ENCODE measurements around the gene RPH3AL. TPM values are rescaled to one million over a fixed set of nuclear protein-coding genes. Genes with fewer than 3 reads are reported as not detected.

The RPH3AL gene
- total RNA-seq, 1 donor, result 1.5 TPM

- Histone ChIP-seq H3K9me3 (ENCODE audit: low read depth, low read length) (no peaks in the 10 kb centered on the region), H3K27me3 (ENCODE audit: insufficient read depth, low read length) (no peaks in the 10 kb centered on the region), H3K4me3 (ENCODE audit: low read length) (no peak overlapping the region), H3K4me1 (ENCODE audit: insufficient read depth, low read length) (no peaks in the 10 kb centered on the region)
Observed at GRCh38 chr17:299546-299945, 53.1 kb downstream of the RPH3AL start.

DNA sequence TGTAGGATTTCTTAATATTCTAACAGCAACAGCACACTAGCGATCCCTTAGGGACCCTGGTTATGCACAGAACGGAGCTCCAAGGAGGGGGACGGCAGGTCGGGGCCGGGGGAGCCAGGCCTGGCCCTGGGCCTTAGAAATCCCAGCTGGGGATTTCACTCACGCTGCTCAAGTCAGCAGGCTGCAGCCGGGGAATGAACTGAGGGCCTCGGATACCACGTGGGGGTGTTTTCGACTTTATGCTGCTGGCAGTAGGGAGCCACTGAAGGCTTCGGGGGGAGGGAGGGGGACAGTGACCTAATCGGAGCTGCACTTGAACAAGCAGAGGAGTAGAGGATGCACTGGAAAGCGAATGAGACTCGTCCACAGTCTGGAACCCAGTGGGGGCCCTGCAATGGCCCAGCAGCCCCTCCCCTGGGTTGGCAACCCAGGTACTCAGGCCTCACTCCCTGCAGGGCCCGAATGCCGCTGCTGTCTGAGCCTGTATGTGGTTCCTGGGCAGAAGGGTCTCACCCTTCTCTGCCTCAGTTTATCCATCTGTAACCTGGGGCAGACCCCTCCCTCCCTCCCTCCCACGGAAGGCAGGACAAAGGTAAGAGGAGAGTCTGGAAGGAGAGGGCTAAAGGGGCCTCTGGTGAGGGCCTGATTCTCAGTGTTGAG, 53.7 kb downstream of the RPH3AL start:
- H3K4me3 ChIP-seq (ENCODE audit: low read length), result no peak overlapping the region
- H3K4me1 ChIP-seq (ENCODE audit: insufficient read depth, low read length), result no peaks in the 10 kb centered on the region
- no peaks in the 10 kb centered on the region for H3K27me3 ChIP-seq (ENCODE audit: insufficient read depth, low read length)
- no peaks in the 10 kb centered on the region for H3K9me3 ChIP-seq (ENCODE audit: low read depth, low read length)

GRCh38 chr17:297758-298157, 54.8 kb downstream of the RPH3AL start:
- Histone ChIP-seq H3K4me1 (ENCODE audit: insufficient read depth, low read length) (peaks cover 4% of the 10 kb centered on the region), H3K4me3 (ENCODE audit: low read length) (no peak overlapping the region), H3K27me3 (ENCODE audit: insufficient read depth, low read length) (no peaks in the 10 kb centered on the region), H3K9me3 (ENCODE audit: low read depth, low read length) (no peaks in the 10 kb centered on the region)

DNA sequence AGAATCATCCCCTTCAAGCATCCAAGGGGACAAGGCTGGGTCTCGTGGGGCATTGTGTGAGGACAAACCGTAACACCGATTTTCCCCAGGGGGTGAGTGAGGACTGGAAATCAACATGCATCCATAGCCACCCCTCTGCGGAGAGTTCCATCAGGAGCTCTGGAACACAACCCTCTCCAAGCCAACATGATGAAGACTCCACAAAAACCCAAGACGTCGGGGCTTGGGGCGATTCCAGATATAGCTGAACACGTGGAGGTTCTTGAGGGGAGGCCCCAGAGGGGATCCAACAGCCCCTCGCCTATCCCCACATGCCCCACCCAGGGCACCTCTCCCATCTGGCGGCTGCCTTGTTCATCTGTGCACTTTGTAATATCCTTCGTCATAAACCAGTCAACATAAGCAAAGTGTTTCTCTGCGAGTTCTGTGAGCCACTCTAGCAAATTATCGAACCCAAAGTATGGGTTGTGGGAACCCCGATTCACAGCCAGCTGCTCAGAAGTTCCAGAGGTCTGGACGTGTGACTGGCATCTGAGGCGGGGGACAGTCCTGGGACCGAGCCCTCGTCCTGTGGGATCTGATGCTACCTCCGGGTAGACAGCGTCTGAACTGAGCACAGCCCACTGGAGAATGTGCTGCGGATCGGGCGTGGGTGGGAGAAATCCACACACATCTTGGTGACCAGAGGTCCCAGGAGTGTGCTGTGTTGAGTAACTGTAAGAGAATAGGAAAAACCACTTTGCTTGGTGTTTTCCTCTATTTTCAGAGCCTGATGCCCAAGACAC, 55.5 kb downstream of the RPH3AL start:
- Histone ChIP-seq H3K27me3 (ENCODE audit: insufficient read depth, low read length) (no peaks in the 10 kb centered on the region), H3K4me3 (ENCODE audit: low read length) (no peak overlapping the region), H3K4me1 (ENCODE audit: insufficient read depth, low read length) (peaks cover 7% of the 10 kb centered on the region), H3K9me3 (ENCODE audit: low read depth, low read length) (no peaks in the 10 kb centered on the region)

- Histone ChIP-seq H3K9me3 (ENCODE audit: low read depth, low read length) (no peaks in the 10 kb centered on the region), H3K27me3 (ENCODE audit: insufficient read depth, low read length) (no peaks in the 10 kb centered on the region), H3K4me1 (ENCODE audit: insufficient read depth, low read length) (peaks cover 7% of the 10 kb centered on the region), H3K4me3 (ENCODE audit: low read length) (no peak overlapping the region)
Observed at GRCh38 chr17:296379-296778, 56.2 kb downstream of the RPH3AL start.

- Histone ChIP-seq H3K27me3 (ENCODE audit: insufficient read depth, low read length) (no peaks in the 10 kb centered on the region), H3K4me1 (ENCODE audit: insufficient read depth, low read length) (peaks cover 7% of the 10 kb centered on the region), H3K4me3 (ENCODE audit: low read length) (no peak overlapping the region), H3K9me3 (ENCODE audit: low read depth, low read length) (no peaks in the 10 kb centered on the region)
Observed at GRCh38 chr17:292531-293382, 59.9 kb downstream of the RPH3AL start.

DNA sequence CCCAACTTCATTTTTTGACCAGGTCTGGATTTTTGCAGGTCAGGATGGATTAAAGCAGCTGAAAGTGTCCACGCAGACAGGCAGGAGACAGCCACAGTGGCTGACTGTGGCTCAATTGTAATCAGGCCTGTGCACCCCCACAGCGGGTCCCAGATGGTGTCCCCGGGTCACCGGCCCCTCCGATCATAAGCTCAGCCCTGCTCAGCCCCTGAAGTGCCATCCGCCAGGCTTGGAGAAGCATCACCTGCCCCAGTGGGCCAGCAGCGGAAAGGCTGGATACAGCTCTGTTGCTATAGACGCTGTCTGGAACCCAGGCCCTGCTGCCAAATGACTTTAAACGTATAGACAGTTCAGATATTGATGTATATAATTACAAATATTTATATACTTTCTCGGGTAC, 60.6 kb downstream of the RPH3AL start:
- Histone ChIP-seq H3K27me3 (ENCODE audit: insufficient read depth, low read length) (no peaks in the 10 kb centered on the region), H3K9me3 (ENCODE audit: low read depth, low read length) (no peaks in the 10 kb centered on the region), H3K4me3 (ENCODE audit: low read length) (no peak overlapping the region), H3K4me1 (ENCODE audit: insufficient read depth, low read length) (peaks cover 7% of the 10 kb centered on the region)

GRCh38 chr17:291587-291986, 61.0 kb downstream of the RPH3AL start:
- H3K4me3 ChIP-seq (ENCODE audit: low read length), result no peak overlapping the region
- H3K4me1 ChIP-seq (ENCODE audit: insufficient read depth, low read length), result peaks cover 7% of the 10 kb centered on the region
- H3K27me3 ChIP-seq (ENCODE audit: insufficient read depth, low read length), result no peaks in the 10 kb centered on the region
- H3K9me3 ChIP-seq (ENCODE audit: low read depth, low read length), result no peaks in the 10 kb centered on the region

DNA sequence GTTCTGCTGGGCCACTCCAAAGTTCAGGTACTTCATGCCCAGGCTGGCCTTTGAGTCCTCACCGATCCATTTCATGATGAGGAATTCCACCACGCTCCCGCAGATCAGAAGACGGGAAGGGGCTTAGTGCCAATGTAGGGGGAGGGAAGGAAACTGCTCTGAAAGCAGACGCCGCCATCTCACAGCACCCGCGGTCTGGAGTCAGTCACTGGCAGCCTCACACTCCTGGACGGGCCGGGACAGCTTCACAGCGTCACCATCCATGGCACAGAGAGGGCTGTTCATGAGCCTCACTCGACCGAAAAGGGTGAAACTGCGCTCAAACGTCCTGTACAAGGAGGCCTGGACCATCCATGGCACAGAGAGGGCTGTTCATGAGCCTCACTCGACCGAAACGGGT, 62.0 kb downstream of the RPH3AL start:
- Histone ChIP-seq H3K4me3 (ENCODE audit: low read length) (no peak overlapping the region), H3K9me3 (ENCODE audit: low read depth, low read length) (no peaks in the 10 kb centered on the region), H3K4me1 (ENCODE audit: insufficient read depth, low read length) (peaks cover 7% of the 10 kb centered on the region), H3K27me3 (ENCODE audit: insufficient read depth, low read length) (no peaks in the 10 kb centered on the region)

DNA sequence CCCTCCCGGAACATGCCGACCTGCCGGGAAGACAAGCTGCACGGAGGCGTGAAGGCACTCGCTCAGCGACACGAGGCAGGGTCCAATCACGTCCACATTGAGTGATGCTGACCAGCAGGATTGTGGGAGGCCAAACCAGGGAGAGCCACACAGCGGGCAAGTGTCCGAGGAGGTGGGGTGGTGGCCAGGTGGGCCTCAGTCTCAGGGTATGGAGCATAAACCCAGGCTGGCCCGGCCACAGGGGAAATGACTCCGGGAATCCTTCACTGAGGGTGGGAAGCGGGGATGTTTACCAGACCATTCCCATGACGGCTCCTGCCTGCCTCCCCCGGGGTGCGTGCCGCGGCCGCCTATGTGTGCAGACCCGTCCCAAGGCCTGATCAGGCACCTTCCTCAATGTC, 62.5 kb downstream of the RPH3AL start:
- Histone ChIP-seq H3K4me3 (ENCODE audit: low read length) (no peak overlapping the region), H3K9me3 (ENCODE audit: low read depth, low read length) (no peaks in the 10 kb centered on the region), H3K4me1 (ENCODE audit: insufficient read depth, low read length) (peaks cover 7% of the 10 kb centered on the region), H3K27me3 (ENCODE audit: insufficient read depth, low read length) (no peaks in the 10 kb centered on the region)

DNA sequence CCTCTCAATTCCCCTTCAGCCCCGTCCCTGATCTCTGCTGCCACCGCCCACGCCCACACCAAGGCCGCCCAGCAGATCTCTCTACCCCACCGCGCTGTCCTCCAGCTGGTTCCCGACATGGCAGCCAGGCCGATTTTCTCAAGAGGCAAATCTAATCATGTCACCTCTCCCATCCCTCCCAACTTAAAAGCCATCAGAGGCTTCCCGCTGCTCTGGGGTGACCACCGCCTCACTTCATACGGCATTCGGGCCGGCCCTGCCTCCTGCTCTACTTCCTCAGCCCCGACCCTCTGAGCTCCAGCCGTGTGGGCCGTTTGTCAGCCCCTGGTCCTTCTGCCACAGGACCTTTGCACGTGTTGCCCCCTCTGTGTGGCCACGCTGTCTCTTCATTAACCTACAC, 63.2 kb downstream of the RPH3AL start:
- Histone ChIP-seq H3K27me3 (ENCODE audit: insufficient read depth, low read length) (no peaks in the 10 kb centered on the region), H3K4me1 (ENCODE audit: insufficient read depth, low read length) (peaks cover 7% of the 10 kb centered on the region), H3K4me3 (ENCODE audit: low read length) (no peak overlapping the region), H3K9me3 (ENCODE audit: low read depth, low read length) (no peaks in the 10 kb centered on the region)

- no peaks in the 10 kb centered on the region for H3K9me3 ChIP-seq (ENCODE audit: low read depth, low read length)
- H3K4me1 ChIP-seq (ENCODE audit: insufficient read depth, low read length), result peaks cover 7% of the 10 kb centered on the region
- no peak overlapping the region for H3K4me3 ChIP-seq (ENCODE audit: low read length)
- no peaks in the 10 kb centered on the region for H3K27me3 ChIP-seq (ENCODE audit: insufficient read depth, low read length)
Observed at GRCh38 chr17:288802-289356, 63.7 kb downstream of the RPH3AL start.

- Histone ChIP-seq H3K4me1 (ENCODE audit: insufficient read depth, low read length) (no peaks in the 10 kb centered on the region), H3K27me3 (ENCODE audit: insufficient read depth, low read length) (no peaks in the 10 kb centered on the region), H3K4me3 (ENCODE audit: low read length) (no peak overlapping the region), H3K9me3 (ENCODE audit: low read depth, low read length) (no peaks in the 10 kb centered on the region)
Observed at GRCh38 chr17:286571-286970, 66.0 kb downstream of the RPH3AL start.

DNA sequence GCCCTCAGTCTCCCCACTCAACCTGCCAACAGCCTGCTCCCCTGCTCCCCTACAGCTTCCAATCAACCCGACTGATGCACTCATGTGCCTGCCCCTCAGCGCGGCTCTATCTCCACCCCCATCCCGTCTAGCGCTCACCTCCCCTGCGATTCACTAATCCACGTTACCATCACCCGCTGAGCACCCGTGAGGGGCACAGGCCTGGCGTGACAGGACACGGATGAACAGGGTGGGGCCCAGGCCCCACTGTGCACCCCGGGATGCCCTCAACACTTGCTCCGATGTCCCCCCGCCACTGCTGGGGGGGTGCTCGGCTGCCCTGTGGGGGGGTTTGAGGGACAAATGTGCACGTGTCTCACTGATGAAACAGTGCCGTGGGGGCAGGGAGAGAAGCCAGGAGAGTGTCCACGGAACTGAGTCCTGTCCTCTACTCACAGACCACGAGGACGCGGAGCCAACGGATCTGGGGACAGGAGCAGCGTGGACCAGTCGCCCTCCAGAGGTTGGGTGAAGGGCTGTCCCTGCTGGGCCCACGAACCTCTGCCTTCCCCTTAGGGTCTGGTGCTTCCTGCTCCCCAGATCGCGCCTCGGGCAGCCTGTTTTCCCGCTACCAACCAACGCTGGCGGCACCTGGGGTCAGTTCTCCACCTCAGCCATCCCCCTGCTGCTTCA, 66.7 kb downstream of the RPH3AL start:
- Histone ChIP-seq H3K27me3 (ENCODE audit: insufficient read depth, low read length) (no peaks in the 10 kb centered on the region), H3K9me3 (ENCODE audit: low read depth, low read length) (no peaks in the 10 kb centered on the region), H3K4me1 (ENCODE audit: insufficient read depth, low read length) (no peaks in the 10 kb centered on the region), H3K4me3 (ENCODE audit: low read length) (no peak overlapping the region)

All from mononuclear cell (primary cell).